ENCODE results near the gene PPAT.
"Not testable (repeated sequence)": the region's sequence is repeated elsewhere in the genome, so short reads cannot be mapped to it uniquely, and the experiment has no call there.

Gene PPAT

GRCh38 chr4:56435140-56435926, at the start of gene PPAT:
TSS of gene PPAT (minus strand) at chr4:56435615. CDS start at chr4:56435477, 138 bp downstream.
- DNase-seq, result peak; percentile 99

DNA sequence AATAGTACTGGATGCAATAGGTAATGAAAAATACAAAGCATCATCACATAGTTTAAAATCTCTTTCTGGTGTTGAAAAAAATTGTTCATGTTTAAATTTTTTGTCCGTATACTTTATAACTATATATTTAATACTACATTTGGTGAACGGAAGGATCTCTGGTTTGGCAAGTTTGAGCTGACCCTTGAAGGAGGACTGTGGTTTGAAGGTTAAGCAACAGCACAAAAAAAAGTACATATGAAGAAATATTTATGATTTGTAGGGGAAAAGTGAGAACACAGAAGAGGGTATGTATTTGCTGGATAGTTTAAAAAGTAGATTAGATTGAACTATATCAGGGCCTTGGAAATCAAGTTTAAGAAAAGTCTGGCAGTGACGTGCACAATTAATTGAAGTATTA, 45.3 kb upstream of the PPAT start:
- no peak for DNase-seq

DNA sequence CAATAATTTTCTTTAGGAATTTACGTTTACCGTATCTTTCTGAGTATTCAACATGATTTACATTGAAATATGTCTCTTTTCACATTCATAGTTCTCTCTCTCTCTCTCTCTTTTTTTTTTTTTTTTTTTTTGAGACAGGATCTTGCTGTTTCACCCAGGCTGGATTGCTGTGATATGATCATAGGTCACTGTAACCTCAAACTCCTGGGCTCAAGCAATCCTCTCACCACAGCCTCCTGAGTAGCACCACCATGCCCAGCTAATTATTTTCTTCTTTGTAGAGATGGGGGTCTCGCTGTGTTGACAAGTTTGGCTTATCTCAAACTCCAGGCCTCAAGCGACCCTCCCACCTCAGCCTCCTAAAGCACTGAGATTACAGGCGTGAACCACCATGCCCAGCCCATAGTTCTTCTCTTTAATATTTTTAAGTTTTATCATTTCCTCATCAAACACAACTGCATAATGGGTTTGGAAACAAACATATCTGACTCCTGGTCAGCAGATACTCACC, 41.8 kb upstream of the PPAT start:
- DNase-seq, result no peak

- no peak for DNase-seq
Measured at GRCh38 chr4:56475917-56476316, 40.5 kb upstream of the PPAT start.

DNA sequence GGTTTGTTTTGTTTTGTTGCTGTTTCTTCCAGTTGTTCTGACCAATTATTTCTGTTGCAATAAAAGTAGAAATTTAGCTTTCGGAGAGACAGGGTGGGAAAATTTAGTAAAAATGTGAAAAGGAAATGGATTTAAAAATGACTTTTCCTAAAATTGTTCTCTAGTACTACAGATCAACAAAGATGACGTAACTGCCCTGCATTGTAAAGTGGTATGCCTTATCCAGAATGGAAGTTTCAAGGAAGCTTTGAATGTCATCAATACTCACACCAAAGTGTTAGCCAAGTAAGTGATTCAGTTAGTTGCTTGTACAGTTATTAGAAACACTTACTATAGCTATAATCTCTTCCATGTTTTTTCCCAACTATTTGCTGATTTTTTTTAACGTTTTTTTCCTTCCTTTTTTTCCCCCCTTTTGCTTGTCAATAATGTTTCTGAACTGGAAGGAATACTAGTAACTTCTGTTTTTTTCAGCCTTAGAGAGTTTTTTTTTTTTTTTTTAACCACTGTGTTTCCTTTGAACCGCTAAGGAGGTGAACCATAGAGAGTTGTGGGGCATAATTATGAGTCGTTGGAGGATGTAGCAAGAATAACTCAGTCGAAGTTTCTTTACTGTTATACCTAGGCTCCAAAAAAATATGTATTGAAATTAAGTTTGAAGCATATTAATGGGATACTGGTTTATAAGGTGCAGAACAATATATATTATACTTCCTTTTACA, 34.2 kb upstream of the PPAT start:
- no peak for DNase-seq

DNA sequence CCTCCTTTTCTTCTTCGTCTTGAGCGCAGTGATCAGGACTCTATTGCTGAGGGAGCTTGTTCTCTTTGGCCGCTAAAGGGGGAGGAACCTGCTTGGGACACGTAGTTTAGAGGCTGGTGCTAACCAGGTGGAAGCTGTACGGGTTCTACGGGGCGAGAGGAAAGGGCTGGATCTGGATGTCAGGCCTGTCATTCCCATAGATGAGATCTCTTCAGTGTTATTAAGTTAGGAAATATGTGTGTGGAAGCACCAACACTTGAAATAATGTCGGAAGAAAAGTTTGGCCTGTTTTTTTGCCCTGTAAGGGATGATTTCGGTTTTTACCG, 32.6 kb upstream of the PPAT start:
- DNase-seq, result no peak

DNA sequence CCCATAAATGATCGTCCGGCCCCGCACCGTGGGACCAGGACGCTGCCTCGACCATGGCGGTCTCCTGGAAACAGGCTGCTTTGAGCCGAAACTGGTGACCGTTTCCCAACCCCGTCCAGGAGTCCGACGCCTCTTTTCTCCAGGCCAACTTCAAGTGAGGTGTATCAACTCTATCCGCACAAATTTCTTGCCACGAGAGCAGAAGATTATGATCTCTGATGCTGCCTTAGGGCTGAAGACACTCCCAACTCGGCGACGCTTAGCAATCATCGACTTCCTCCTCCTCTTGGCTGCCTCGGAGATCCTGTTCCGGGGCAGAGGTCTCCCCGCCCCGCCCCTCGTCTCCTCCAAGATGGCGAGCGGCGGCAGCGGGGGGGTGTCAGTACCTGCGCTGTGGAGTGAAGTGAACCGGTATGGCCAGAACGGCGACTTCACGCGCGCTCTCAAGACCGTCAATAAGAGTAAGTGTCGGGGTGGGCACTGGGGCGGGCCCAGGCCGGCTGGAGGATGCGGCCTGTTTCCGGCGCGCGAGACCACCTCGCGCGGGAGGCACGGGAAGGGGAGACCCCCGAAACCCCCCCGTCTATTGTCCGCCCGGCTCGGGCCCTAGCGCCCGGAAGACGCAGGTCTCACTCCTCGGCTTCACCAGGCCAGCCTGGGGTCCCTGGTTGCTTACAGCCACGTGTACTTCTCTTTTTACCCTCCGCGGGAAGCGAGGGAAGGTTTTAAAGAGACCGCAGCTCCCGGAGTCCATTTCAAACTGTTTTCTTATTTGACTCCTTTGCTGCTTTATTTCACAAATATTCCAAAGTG, 32.1 kb upstream of the PPAT start, which contains the start of gene SRP72:
SRP72 (plus strand) TSS at position 334 of the 813 bp plus-strand sequence; CDS start at position 353, 19 bp downstream.
- DNase-seq, result peak; percentile 88 to 89

DNA sequence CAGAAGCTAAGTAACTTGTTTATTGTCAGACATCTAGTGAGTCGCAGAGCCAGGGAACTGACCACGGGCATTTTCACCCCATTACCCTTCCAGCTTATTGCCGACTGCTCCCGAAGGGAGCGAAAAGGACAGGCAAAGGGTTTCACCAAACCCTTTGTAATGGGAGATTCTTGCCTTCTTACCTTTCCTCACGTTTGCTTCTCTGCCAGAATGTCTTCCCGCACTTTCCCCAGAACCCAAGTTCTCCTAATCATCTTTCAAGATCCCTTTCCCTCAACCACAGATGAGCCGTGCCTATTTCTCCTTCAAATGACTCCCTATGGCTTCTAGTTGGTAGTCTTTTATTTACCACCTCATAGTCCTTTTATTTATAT, 31.5 kb upstream of the PPAT start:
- no peak for DNase-seq

GRCh38 chr4:56466296-56466761, 30.9 kb upstream of the PPAT start:
- DNase-seq, result peak in 1 of 2 experiments; percentile 43

DNA sequence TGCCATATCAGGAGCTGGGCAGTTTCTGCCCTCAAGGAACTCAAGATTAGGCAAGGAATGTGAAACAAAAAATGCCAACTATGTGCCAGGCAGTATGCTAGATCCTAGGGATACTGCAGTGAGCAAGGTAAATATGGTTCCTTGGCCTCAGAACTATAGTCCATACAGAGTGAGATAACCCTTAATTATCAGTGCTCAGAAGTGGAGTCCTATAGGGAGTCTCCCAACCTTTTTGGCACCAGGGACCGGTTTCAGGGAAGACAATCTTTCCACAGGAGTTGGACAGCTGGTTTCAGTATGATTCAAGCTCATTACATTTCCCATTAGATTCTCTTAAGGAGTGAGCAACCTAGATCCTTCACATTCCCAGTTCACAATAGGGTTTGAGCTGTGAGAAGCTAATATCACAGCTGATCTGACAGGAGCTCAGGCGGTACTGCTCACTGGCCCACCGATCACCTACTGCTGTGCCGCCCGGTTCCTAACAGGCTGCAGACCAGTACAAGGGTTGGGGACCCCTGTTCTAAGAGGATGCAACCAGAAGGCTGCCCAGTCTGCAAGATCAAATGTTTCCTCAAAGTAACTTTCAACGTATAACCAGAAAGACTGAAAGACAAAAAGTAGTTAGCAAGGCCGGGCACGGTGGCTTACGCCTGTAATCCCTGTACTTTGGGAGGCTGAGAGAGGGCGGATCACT, 30.3 kb upstream of the PPAT start:
- DNase-seq, result no peak

DNA sequence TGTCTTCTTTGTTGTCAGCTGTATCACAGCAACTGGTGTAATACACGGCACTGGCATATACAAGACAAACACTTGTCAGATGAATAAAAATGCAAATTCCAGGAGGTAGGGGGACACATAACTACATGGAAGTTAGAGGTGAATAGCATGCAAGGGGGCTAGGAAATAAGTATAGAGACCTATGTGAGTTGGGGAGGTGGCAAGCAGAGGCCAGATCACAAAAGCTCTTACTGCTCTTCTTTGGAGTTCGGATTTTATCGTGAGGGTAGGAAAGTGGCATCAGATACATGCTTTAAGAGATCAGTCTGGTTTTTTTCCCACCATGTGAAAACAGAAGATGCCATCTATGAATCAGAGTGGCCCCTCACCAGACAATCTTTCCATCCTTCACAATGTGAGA, 29.2 kb upstream of the PPAT start:
- DNase-seq, result no peak

DNA sequence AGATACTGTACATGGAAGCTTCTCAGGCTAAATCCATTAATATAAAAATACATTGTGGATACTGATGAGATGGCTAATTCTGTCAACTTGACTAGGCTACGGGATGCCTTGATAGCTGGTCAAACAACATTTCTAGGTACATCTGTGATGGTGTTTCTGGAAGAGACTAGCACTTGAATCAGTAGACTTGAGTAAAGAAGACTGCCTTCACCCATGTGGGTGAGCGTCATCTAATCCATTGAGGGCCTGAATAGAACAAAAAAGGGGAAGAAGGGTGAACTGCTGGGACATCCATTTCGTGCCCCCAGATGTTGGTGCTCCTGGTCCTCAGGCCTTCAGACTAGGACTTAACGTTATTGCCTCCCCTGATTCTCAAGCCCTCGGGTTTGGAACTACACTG, 28.3 kb upstream of the PPAT start:
- DNase-seq, result no peak

- no peak for DNase-seq
Measured at GRCh38 chr4:56462157-56462556, 26.7 kb upstream of the PPAT start.

DNA sequence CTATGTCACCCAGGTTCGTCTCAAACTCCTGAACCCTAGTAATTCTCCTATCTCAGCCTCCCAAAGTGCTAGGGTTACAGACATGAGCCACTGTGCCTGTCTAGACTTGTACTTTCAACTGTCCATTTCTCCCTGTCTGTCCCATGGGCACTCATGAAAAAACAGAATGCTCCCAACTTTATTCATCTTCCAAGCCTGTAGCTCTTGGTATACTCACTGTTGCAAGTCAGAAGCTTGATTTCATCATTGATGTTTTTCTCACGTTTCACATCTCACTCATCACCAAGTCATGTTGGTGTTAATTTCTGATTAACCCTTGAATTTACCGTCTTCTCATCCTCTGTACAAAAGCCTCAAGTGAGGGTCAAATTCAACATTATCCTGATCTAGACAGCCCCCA, 24.7 kb upstream of the PPAT start:
- DNase-seq, result no peak

- no peak for DNase-seq
Measured at GRCh38 chr4:56450342-56450741, 14.9 kb upstream of the PPAT start.

GRCh38 chr4:56449475-56449874, 14.1 kb upstream of the PPAT start:
- DNase-seq, result not testable (repeated sequence)

- no peak for DNase-seq
Measured at GRCh38 chr4:56448301-56448700, 12.9 kb upstream of the PPAT start.

DNA sequence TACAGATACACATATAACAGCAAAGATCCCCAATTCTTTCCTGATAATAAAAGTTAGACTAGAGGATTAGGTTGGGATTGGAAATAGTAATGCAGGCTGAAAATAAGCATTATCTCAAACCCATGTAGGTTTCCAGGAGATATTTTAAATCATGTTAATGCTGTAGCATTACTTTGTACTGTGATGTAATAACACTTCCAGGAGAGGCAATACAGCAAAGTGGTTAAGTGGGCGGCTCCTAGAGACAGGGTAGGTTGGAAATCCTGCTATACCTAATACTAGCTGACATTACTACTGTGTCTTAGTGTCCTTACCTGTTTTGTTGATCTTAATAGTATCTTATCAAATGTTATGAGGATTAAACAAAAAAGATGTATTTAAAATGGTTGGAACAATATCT, 10.3 kb upstream of the PPAT start:
- DNase-seq, result no peak

DNA sequence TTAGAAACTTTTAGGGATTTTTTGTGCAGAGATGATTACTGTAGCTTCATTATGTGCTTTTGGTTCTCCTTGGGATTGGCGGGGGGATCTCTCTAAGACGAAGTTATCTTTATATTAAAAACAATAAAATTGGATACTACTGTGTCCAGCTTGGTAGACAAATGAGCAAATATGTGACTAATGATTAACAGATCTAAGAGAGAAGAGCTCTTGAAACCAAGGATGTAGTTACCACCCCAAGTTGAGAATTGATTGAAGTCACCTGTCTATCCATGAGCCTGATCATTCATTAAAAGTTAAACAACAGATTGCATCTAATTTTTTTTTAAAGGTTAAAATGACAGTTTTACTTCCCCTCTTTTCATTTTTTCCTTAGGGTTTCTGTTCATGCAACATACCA, 9.3 kb upstream of the PPAT start:
- no peak for DNase-seq

- DNase-seq, result no peak
Measured at GRCh38 chr4:56440983-56441382, 5.6 kb upstream of the PPAT start.

DNA sequence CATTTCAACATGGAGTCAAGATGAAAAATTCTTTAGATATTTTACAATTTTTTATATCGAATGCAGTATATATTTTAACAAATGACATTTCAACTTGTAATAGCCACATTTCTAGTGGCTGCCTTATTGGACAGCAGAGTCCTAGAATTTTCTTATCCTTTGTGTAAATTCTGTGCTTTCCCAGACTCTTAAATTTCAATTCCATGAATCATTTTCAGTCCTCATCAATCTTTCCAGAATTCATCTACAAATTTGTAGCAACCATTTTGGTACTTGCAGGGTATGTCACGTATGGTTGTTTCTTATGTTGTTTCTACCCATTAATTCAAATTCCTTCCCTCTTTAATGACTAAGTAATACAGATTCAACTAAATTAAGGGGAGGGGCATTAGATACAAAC, 3.4 kb upstream of the PPAT start:
- no peak for DNase-seq

DNA sequence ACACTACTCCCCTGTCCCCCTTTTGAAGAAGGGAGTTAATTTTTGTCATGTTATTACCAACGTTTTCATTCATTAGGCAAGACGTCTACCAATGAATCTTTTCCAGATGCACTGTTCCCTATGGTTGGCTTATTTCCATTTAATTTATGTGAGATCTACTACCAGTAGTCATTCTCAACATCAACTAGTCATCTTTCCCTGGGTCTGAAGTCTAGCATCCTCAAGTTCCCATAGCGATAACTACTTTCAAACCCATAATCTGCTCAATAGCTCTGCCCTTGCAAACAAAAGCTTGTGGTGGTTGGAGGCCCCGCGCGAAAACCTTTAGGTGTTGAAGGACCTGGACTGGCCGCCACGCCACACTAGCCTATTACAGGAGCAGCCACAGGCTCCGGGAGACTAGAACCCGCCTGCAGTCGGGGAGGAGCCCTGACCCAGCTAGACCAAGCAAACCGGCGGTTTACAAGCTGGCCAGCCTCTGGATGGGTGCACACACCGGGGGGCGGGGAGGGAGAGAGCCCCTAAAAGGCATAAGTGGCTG, 746 bp downstream of the PPAT start:
- DNase-seq, result peak; percentile 65 to 69
